Ishikawa (cell line): ENCODE data around the gene ARHGEF26.

Source experiments
- EGR1 ChIP-seq: IDR thresholded peaks from 2 replicates; pipeline ENCODE4 v1.6.1; 2012
- EP300 ChIP-seq: IDR thresholded peaks from 2 replicates; pipeline ENCODE4 v1.6.1; 2012; ENCODE audit warnings: borderline replicate concordance
- FOXM1 ChIP-seq: IDR thresholded peaks from 2 replicates; pipeline ENCODE4 v1.6.1; 2012; ENCODE audit warnings: low read depth, borderline replicate concordance

DNA sequence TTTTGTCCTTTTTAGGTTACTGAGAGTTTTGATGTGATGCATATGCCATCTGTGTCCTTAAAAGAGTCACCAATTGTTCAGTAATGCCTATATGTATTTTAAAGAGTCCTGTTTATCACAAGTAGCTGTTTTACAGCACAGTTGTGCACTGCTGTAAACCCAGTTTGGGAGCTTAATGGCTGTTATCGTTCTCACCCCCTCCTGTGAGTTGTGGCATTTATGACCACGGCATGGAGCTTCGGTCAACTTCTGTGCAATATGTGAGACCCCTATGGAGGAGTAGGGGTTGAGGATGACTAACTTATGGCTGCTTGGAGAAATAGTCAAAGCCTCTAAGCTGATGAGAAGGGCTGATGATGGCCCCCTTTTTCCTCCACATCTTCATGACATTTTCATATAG lies 67.2 kb downstream of the ARHGEF26 start:
- no peak for TF ChIP-seq EP300
- no peak for TF ChIP-seq FOXM1
- TF ChIP-seq EGR1, result no peak
